ENCODE results near the gene STK38. TPM values are rescaled to one million over a fixed set of nuclear protein-coding genes. Genes with fewer than 3 reads are reported as not detected.

STK38 gene
- total and polyA plus RNA-seq, 9 of the 15 experiments (the other 6 are each of a cell fraction or from before 2014, with no cell fraction given), result 5.7 to 28.7 (median 19.5) TPM

DNA sequence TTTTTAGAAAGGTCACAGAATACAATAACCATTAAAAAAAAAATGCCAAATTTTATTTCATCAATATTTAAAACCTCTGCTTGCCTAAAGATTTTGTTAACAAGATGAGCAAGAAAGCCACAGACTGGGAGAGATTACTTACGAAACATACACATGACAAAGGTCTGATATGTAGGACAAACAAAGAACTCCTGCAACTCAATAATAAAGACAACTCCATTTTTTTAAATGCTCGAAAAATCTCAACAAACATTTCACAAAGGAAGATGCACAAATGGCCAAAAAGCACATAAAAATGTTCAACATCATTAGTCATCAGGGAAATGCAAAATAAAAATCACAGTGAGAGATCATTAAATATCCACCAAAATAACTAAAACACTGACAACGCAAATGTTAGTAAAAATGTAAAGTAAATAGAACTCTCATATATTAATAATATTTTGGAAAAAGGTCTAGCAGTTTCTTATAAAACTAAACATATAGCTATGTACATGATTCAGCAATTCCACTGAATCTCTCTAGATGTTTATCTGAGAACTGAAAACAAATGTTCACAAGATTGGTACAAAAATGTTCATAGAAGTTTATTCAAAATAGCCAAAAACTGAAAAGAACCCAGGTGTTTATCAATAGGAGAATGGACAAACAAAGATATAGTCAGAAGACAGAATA, 10.3 kb downstream of the STK38 start:
- H4K20me1 ChIP-seq (replicated peaks; ENCODE audit: control insufficient read depth, insufficient read depth, low read length), result no peaks in the 10 kb centered on the region
- no peak for TF ChIP-seq ZNF41 (CRISPR knock-in tag; conservative IDR thresholded peaks at IDR 0.05)
- no peak for TF ChIP-seq BCOR (IDR thresholded peaks at IDR 0.05)
- peak; percentile 52; the same call in 1 of the 2 replicates for TF ChIP-seq MAFF (IDR thresholded peaks at IDR 0.05; ENCODE audit: low read length)
- TF ChIP-seq C11orf30 (IDR thresholded peaks at IDR 0.05; ENCODE audit: low read depth), result peak; percentile 64
- no peak for TF ChIP-seq SMARCA4 (IDR thresholded peaks at IDR 0.05)
- TF ChIP-seq NFE2 (IDR thresholded peaks at IDR 0.05; ENCODE audit: low read depth), result peak; percentile 61
- TF ChIP-seq ZNF316 (IDR thresholded peaks at IDR 0.05), result peak; percentile 59
- peak; percentile 73 for TF ChIP-seq MAFG (tag; conservative IDR thresholded peaks at IDR 0.05)
- no peaks in the 10 kb centered on the region for H3K9me1 ChIP-seq (ENCODE audit: control insufficient read depth, insufficient read depth, low read length)
- H3K4me2 ChIP-seq (ENCODE audit: insufficient read depth, low read length), result no peak overlapping the region
- H2AFZ ChIP-seq (ENCODE audit: low read depth, low read length), result no peak overlapping the region
- no peaks in the 10 kb centered on the region for H3K27me3 ChIP-seq (ENCODE audit: control insufficient read depth in 2 of 2, insufficient read depth in 2 of 2, low read length in 2 of 2)
- H3K79me2 ChIP-seq (ENCODE audit: control insufficient read depth, insufficient read depth, low read length), result peaks cover 31% of the 10 kb centered on the region
- H3K4me1 ChIP-seq (replicated peaks in 1 of 2; ENCODE audit: control insufficient read depth in 2 of 2, insufficient read depth in 2 of 2, low read length in 2 of 2), result no peaks in the 10 kb centered on the region
- no peak overlapping the region for H3K9ac ChIP-seq (ENCODE audit: insufficient read depth in 1 of 2, low read depth in 2 of 2, low read length in 2 of 2)
- H3K27ac ChIP-seq (ENCODE audit: extremely low read depth, low read depth, low read length), result no peak overlapping the region
- no TSS peak for BruUV-seq (replicated peaks)
- CTCF ChIA-PET (ENCODE audit: low intra/inter-chr PET ratio), result no interaction called here
- WGBS (ENCODE audit: insufficient coverage, low coverage, missing lambda C conversion rate), result 74% methylated on average over 3 of the region's 3 CpGs
- ATAC-seq (no peak), DNase-seq (ENCODE audit: extremely low read depth in 1 of 4, low spot score in 3 of 4) (no peak), FAIRE-seq (no peak)
- intact Hi-C loops (cut with micrococcal nuclease) (no loop called here), in situ Hi-C loops (cut with MboI) (no loop called here)
- H3K4me3 ChIP-seq, result no peak overlapping the region
- POLR2A ChIA-PET, result interaction anchor here (1.1 kb wide), 1 partner anchor 13 kb away, joined by 3 read pairs; no protein-coding TSS in a partner anchor
- H3K9me3 ChIP-seq (replicated peaks; ENCODE audit: control insufficient read depth, insufficient read depth, low read depth, low read length), result no peaks in the 10 kb centered on the region
- peaks cover 55% of the 10 kb centered on the region; the same call in 2 of the 3 replicates for H3K36me3 ChIP-seq (ENCODE audit: control insufficient read depth, insufficient read depth, low read length)

All from K562 (cell line).